ENCODE results near the gene OR2T5. TPM values are rescaled to one million over a fixed set of nuclear protein-coding genes. Genes with fewer than 3 reads are reported as not detected.
"Not testable (repeated sequence)": the region's sequence is repeated elsewhere in the genome, so short reads cannot be mapped to it uniquely, and the experiment has no call there.

Gene OR2T5, protein sequence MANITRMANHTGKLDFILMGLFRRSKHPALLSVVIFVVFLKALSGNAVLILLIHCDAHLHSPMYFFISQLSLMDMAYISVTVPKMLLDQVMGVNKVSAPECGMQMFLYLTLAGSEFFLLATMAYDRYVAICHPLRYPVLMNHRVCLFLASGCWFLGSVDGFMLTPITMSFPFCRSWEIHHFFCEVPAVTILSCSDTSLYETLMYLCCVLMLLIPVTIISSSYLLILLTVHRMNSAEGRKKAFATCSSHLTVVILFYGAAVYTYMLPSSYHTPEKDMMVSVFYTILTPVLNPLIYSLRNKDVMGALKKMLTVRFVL
- total RNA-seq (2014; rRNA removed; shearing (Covaris generic)) (not detected in 2 replicates), polyA plus RNA-seq (2016; fragmentation: Nextera tagmentation; extraction: Ambion mirVana) (not detected in 2 replicates)

GRCh38 chr1:248488289-248488688, at the start of gene OR2T5:
TSS of gene OR2T5 (plus strand) at chr1:248488589. CDS start at chr1:248488589, 0 bp downstream.
- H2AFZ ChIP-seq; in situ Hi-C loops (cut with MboI); H4K20me1 ChIP-seq (ENCODE audit: insufficient read depth); H3K9ac ChIP-seq; H3K79me2 ChIP-seq (ENCODE audit: insufficient read depth); H3K9me3 ChIP-seq (ENCODE audit: low read depth); H3K4me1 ChIP-seq (ENCODE audit: insufficient read depth); H3K36me3 ChIP-seq (ENCODE audit: low read depth); H3K27me3 ChIP-seq (replicated peaks; ENCODE audit: insufficient read depth); H3F3A ChIP-seq (ENCODE audit: insufficient read depth); DNase-seq; H3K27ac ChIP-seq; H3K9me2 ChIP-seq (ENCODE audit: insufficient read depth); H3K4me3 ChIP-seq; H3K4me2 ChIP-seq (ENCODE audit: unreplicated experiment): not testable (repeated sequence)
- 39 to 55% methylated on average over 4 to 5 of the region's 6 CpGs for WGBS, 2 experiments (ENCODE audit: low coverage in 1 of 2, low lambda C conversion rate in 2 of 2, missing lambda C conversion rate in 2 of 2)

DNA sequence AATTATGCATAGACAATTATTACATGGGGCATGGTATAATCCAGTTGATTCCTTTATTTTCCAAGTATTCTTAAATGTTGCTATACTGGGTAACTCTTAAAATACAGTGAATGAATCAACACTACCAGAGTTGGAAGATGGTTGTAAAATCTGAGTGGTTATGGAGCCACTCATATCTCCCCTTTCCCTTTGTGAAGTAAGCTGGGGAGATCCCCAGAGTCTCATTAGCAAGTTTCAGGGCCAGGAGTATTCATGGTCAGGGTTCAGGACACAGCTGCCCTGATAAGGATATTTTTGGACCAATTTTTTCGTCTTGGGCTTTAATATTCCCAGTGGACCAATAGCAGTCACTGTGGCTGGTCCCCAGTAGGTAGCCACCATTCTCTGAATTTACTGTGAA, 49.7 kb upstream of the OR2T5 start:
- 0% methylated on average over 1 of the region's 1 CpG for WGBS, 2 experiments (ENCODE audit: low coverage in 1 of 2, low lambda C conversion rate in 2 of 2, missing lambda C conversion rate in 2 of 2)
- H3F3A ChIP-seq (ENCODE audit: insufficient read depth); H3K9ac ChIP-seq; H3K36me3 ChIP-seq (ENCODE audit: low read depth); DNase-seq; H3K4me2 ChIP-seq (ENCODE audit: unreplicated experiment); H3K27me3 ChIP-seq (replicated peaks; ENCODE audit: insufficient read depth); H3K9me3 ChIP-seq (ENCODE audit: low read depth); in situ Hi-C loops (cut with MboI); H3K9me2 ChIP-seq (ENCODE audit: insufficient read depth); H3K79me2 ChIP-seq (ENCODE audit: insufficient read depth); H3K4me3 ChIP-seq; H3K27ac ChIP-seq; H2AFZ ChIP-seq; H3K4me1 ChIP-seq (ENCODE audit: insufficient read depth); H4K20me1 ChIP-seq (ENCODE audit: insufficient read depth): not testable (repeated sequence)

- H3K27ac ChIP-seq; H3K4me2 ChIP-seq (ENCODE audit: unreplicated experiment); H3K9me2 ChIP-seq (ENCODE audit: insufficient read depth); H3K9me3 ChIP-seq (ENCODE audit: low read depth); H3K27me3 ChIP-seq (replicated peaks; ENCODE audit: insufficient read depth); H3K79me2 ChIP-seq (ENCODE audit: insufficient read depth); H3K9ac ChIP-seq; DNase-seq; H3K4me3 ChIP-seq; in situ Hi-C loops (cut with MboI); H3K36me3 ChIP-seq (ENCODE audit: low read depth); H4K20me1 ChIP-seq (ENCODE audit: insufficient read depth); H3F3A ChIP-seq (ENCODE audit: insufficient read depth); H2AFZ ChIP-seq; H3K4me1 ChIP-seq (ENCODE audit: insufficient read depth): not testable (repeated sequence)
- WGBS, 2 experiments (ENCODE audit: low coverage in 1 of 2, low lambda C conversion rate in 2 of 2, missing lambda C conversion rate in 2 of 2): 13 to 16% methylated on average over 5 of the region's 5 CpGs
Measured at GRCh38 chr1:248439283-248439682, 49.1 kb upstream of the OR2T5 start.

GRCh38 chr1:248442500-248443277, 45.7 kb upstream of the OR2T5 start:
- H3K9ac ChIP-seq; H3K79me2 ChIP-seq (ENCODE audit: insufficient read depth); H3K4me2 ChIP-seq (ENCODE audit: unreplicated experiment); H4K20me1 ChIP-seq (ENCODE audit: insufficient read depth); H3K4me1 ChIP-seq (ENCODE audit: insufficient read depth); H3F3A ChIP-seq (ENCODE audit: insufficient read depth); H2AFZ ChIP-seq; H3K4me3 ChIP-seq; H3K36me3 ChIP-seq (ENCODE audit: low read depth); H3K27me3 ChIP-seq (replicated peaks; ENCODE audit: insufficient read depth); H3K9me3 ChIP-seq (ENCODE audit: low read depth); H3K27ac ChIP-seq; H3K9me2 ChIP-seq (ENCODE audit: insufficient read depth); DNase-seq: not testable (repeated sequence)
- in situ Hi-C loops (cut with MboI): loop anchor here (5.0 kb wide), 1 partner anchor 210 kb away; no protein-coding TSS in a partner anchor
- WGBS, 2 experiments (ENCODE audit: low coverage in 1 of 2, low lambda C conversion rate in 2 of 2, missing lambda C conversion rate in 2 of 2): 0% methylated on average over 1 of the region's 2 CpGs

- in situ Hi-C loops (cut with MboI): loop anchor here (5.0 kb wide), 1 partner anchor 208 kb away; no protein-coding TSS in a partner anchor
- H2AFZ ChIP-seq: not testable (repeated sequence)
Measured at GRCh38 chr1:248444603-248445002, 43.8 kb upstream of the OR2T5 start.

DNA sequence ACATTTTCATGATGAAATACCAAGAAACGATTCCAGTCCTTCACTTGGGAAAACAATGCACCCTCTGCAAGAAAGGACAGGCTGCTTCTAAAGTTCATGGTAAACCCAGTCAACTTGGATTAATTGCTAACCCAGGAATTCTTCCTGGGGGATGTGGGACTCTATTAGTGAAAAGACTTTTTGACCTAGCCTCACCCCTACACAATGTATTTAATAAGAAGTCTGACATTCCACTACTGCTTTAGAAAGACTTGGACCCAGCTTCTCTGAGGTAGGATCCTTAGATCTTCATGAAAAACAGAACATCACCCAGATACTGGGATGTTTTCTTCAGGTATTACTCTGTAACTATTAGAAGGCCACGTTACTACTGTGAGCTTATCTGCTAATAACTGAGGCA, 43.0 kb upstream of the OR2T5 start, which contains the start of gene OR2T2:
Gene OR2T2 (plus strand): TSS at position 239 of the 400 bp plus-strand sequence. CDS start 7,161 bp downstream, outside the sequence.
- H2AFZ ChIP-seq; H3K27ac ChIP-seq; H3K4me3 ChIP-seq; in situ Hi-C loops (cut with MboI); H3F3A ChIP-seq (ENCODE audit: insufficient read depth); H3K9me3 ChIP-seq (ENCODE audit: low read depth); H3K79me2 ChIP-seq (ENCODE audit: insufficient read depth); H3K9me2 ChIP-seq (ENCODE audit: insufficient read depth); H3K9ac ChIP-seq; H3K36me3 ChIP-seq (ENCODE audit: low read depth); DNase-seq; H3K27me3 ChIP-seq (replicated peaks; ENCODE audit: insufficient read depth); H4K20me1 ChIP-seq (ENCODE audit: insufficient read depth); H3K4me1 ChIP-seq (ENCODE audit: insufficient read depth); H3K4me2 ChIP-seq (ENCODE audit: unreplicated experiment): not testable (repeated sequence)
- WGBS, 2 experiments (ENCODE audit: low coverage in 1 of 2, low lambda C conversion rate in 2 of 2, missing lambda C conversion rate in 2 of 2): 10 to 13% methylated on average over 1 to 2 of the region's 2 CpGs

More at GRCh38 chr1:248444603-248445002, 43.8 kb upstream of the OR2T5 start:
- H3K4me3 ChIP-seq; H3K9me3 ChIP-seq (ENCODE audit: low read depth); H3K27me3 ChIP-seq (replicated peaks; ENCODE audit: insufficient read depth); H3K27ac ChIP-seq; DNase-seq; H3F3A ChIP-seq (ENCODE audit: insufficient read depth); H3K36me3 ChIP-seq (ENCODE audit: low read depth); H3K4me1 ChIP-seq (ENCODE audit: insufficient read depth); H3K4me2 ChIP-seq (ENCODE audit: unreplicated experiment); H3K9me2 ChIP-seq (ENCODE audit: insufficient read depth); H3K9ac ChIP-seq; H4K20me1 ChIP-seq (ENCODE audit: insufficient read depth); H3K79me2 ChIP-seq (ENCODE audit: insufficient read depth): not testable (repeated sequence)
- 30% methylated on average over 4 of the region's 4 CpGs for WGBS, 2 experiments (ENCODE audit: low coverage in 1 of 2, low lambda C conversion rate in 2 of 2, missing lambda C conversion rate in 2 of 2)

GRCh38 chr1:248448409-248449074, 39.8 kb upstream of the OR2T5 start:
- H3K4me2 ChIP-seq (ENCODE audit: unreplicated experiment); H3K27ac ChIP-seq; H3K36me3 ChIP-seq (ENCODE audit: low read depth); H3K79me2 ChIP-seq (ENCODE audit: insufficient read depth); H3K27me3 ChIP-seq (replicated peaks; ENCODE audit: insufficient read depth); H3K9ac ChIP-seq; H3F3A ChIP-seq (ENCODE audit: insufficient read depth); H3K9me2 ChIP-seq (ENCODE audit: insufficient read depth); DNase-seq; in situ Hi-C loops (cut with MboI); H3K4me3 ChIP-seq; H2AFZ ChIP-seq; H3K4me1 ChIP-seq (ENCODE audit: insufficient read depth); H4K20me1 ChIP-seq (ENCODE audit: insufficient read depth); H3K9me3 ChIP-seq (ENCODE audit: low read depth): not testable (repeated sequence)
- no CpG with 5 or more reads among the region's 4 CpGs for WGBS, 2 experiments (ENCODE audit: low coverage in 1 of 2, low lambda C conversion rate in 2 of 2, missing lambda C conversion rate in 2 of 2)

Data from GM23248 (cell line).